NCI-H69 (cell line): ENCODE data around the gene EXOC4.
A peak's percentile ranks its signal among the peaks of the same experiment; 100 is the strongest.

ENCODE experiments used
- DNase-seq: peaks from one replicate; lab custom pipeline; 2025; lab: John Stamatoyannopoulos, UW

Gene EXOC4

GRCh38 chr7:133829336-133829897 is 576.5 kb downstream of the EXOC4 start:
- DNase-seq: no peak

- no peak for DNase-seq
Measured at GRCh38 chr7:133830081-133830480, 577.2 kb downstream of the EXOC4 start.

DNA sequence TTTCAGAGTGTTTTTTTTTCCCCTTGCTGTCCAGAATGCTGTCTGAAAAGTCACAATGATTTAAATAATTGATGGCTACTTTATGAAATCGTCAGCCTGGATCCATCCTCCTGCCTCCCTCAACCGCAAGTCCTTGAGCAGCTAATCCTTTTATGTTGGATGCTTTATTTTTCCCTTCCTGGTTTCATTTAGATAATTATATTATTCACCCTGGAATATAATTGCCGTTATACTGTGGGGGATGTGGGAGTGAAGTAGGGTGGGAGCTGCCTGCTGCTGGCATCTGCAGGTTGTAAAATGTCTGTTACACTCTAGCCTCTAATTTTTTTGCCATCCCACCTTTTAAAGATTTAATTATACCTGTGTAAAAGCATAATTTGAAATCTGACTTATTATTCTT is 583.8 kb downstream of the EXOC4 start:
- peak; percentile 90 for DNase-seq

DNA sequence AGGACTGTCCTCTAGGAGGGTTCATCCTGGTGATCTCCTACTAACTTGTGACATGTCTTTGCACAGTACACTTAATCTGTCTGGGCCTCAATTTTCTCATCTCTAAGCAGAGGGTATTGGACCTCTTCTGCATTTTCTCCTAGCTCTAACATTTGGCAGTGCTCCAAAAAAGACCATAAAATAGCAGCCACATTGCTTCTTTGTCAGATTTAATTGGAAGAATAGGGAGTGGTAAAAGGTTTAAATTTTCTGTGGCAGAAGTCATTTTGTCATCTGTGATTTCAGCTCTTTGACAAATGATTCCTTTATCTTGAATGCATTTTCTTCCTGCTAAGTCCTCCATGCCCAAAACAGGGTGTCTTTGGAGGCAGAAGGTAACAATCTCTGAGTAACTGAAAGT is 584.3 kb downstream of the EXOC4 start:
- DNase-seq: peak; percentile 95

- peak; percentile 46 for DNase-seq
Measured at GRCh38 chr7:133839121-133839520, 586.2 kb downstream of the EXOC4 start.

- DNase-seq: no peak
Measured at GRCh38 chr7:133843341-133843740, 590.5 kb downstream of the EXOC4 start.

DNA sequence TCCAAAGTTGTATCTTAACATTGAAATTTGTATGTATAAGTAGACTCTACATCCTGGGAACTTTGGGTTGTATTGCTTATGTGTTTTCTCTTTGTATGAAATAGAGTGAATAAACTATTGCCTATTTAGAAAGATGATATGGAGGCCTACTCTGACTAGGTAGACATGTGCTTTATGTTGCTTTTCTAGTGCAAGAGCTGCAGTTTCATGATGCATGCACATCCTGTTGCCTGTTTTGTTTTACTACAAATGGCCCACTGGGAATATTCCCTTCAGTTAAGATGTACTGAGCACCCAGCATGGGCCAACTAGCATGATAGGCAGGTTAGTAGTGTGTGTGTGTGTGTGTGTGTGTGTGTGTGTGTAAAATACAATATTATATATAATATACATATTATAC is 592.1 kb downstream of the EXOC4 start:
- DNase-seq: peak; percentile 67

- DNase-seq: peak; percentile 93
Measured at GRCh38 chr7:133846203-133846945, 593.5 kb downstream of the EXOC4 start.

GRCh38 chr7:133850497-133851280 is 597.8 kb downstream of the EXOC4 start:
- no peak for DNase-seq

- DNase-seq: no peak
Measured at GRCh38 chr7:133851411-133851810, 598.5 kb downstream of the EXOC4 start.

GRCh38 chr7:133853706-133854276 is 600.9 kb downstream of the EXOC4 start:
- peak; percentile 98 for DNase-seq

- peak; percentile 87 for DNase-seq
Measured at GRCh38 chr7:133854739-133855138, 601.9 kb downstream of the EXOC4 start.

- DNase-seq: no peak
Measured at GRCh38 chr7:133857376-133858119, 604.7 kb downstream of the EXOC4 start.

GRCh38 chr7:133858311-133858710 is 605.4 kb downstream of the EXOC4 start:
- no peak for DNase-seq

DNA sequence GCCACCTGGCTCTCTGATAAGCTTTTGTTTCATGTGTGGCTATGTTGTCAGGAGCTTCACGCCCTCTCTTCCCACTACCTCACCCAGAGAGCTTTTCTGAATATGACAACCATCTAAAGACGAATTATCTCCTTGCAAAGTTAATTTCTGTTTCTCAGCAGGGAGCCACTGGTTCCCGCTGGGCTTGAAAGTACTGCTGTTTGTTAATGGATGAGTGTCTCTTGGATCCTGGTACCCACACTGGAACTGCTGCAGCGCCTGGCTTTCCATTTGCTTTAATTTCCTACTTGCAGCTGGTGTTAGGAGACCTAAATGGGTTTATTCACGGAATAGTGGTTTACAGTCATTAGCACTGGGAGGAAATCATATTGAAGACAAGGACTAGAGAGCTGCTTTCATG is 606.4 kb downstream of the EXOC4 start:
- DNase-seq: peak; percentile 97

- no peak for DNase-seq
Measured at GRCh38 chr7:133859871-133860450, 607.1 kb downstream of the EXOC4 start.

DNA sequence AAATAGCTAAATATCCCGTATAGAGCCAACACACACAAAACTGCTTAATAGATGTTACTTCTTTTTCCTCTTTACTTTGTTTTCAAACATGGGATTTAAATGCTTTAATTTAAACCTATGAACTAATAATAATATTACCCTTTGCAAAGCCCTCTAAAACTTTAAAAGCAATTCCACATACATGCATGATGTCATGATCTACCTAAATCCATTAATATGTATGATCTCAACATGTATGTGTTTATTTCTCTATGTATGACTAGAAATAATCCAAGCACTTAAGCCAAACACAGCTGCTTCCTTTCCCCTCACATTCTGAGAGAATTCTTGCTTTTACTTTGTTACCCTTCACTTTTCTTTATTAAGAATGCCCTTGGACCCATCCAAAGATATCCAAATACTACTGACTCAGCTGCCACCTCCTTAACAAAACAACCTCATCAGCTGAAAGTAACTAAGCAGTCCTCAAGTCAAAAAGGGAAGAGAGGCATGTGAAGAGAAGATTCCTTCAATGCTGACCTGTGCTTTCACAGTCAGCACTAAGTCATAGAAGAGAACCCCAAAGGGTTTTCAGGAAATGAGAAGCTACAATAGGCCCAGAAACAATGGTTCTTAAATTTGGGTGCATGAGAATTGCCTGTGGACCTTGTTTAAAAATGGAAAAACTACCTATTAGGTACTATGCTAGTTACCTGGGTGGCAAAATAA is 607.9 kb downstream of the EXOC4 start:
- DNase-seq: no peak

DNA sequence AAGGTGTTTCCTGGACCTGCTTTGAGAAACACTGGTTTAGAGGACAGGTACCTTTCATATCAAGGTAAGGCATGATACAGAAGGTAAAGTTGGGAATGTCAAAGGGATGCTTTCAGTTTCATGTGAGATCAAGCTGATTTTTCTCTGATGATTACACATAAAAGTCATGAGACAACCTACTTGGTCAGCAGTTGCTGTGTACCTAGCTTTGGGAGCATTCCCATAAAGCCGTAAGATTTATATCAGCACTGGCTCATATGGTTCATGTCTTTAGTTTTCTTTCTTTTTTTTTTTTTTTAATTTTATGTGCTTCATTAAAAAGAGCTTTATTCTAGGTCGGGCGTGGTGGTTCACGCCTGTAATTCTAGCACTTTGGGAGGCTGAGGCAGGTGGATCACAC is 609.0 kb downstream of the EXOC4 start:
- DNase-seq: peak; percentile 50

GRCh38 chr7:133863362-133864061 is 610.6 kb downstream of the EXOC4 start:
- DNase-seq: peak; percentile 88

GRCh38 chr7:133869556-133869955 is 616.7 kb downstream of the EXOC4 start:
- peak; percentile 76 for DNase-seq
